HepG2 (cell line): Measurements from ENCODE around the gene PLSCR3. TPM values are rescaled to one million over a fixed set of nuclear protein-coding genes. Genes with fewer than 3 reads are reported as not detected.
A peak's percentile ranks its signal among the peaks of the same experiment; 100 is the strongest.

ENCODE experiments used
- ADNP ChIP-seq: sonication (generic); formaldehyde crosslinking; IDR thresholded peaks from 2 replicates; pipeline ENCODE4 v1.4.0; 2020; ENCODE audit warnings: missing genetic modification reagents
- AHR ChIP-seq: IDR thresholded peaks from 2 replicates; pipeline ENCODE4 v1.6.1; 2018; ENCODE audit warnings: missing genetic modification reagents, missing compliant biosample characterization
- ARID4A ChIP-seq: sonication (generic); formaldehyde crosslinking; IDR thresholded peaks from 2 replicates; pipeline ENCODE4 v1.5.0; 2020; ENCODE audit warnings: mild to moderate bottlenecking, missing genetic modification reagents, borderline replicate concordance
- BRF2 ChIP-seq: sonication (generic); formaldehyde crosslinking; IDR thresholded peaks from 2 replicates; pipeline ENCODE4 v1.8.1; 2022; ENCODE audit warnings: mild to moderate bottlenecking, missing genetic modification reagents
- CREB1 ChIP-seq, 2 experiments: fragments of 450-650 bp in 1 of 2; IDR thresholded peaks; 2 replicates each; pipeline ENCODE4 v1.6.1; 2016 to 2017; ENCODE audit warnings: control low read depth in 1 of 2, mild to moderate bottlenecking in 1 of 2, missing compliant biosample characterization in 1 of 2, missing genetic modification characterization in 1 of 2
- DR1 ChIP-seq: sonication (generic); formaldehyde crosslinking; IDR thresholded peaks from 2 replicates; pipeline ENCODE4 v1.8.0; 2021; ENCODE audit warnings: mild to moderate bottlenecking, missing genetic modification reagents, inconsistent platforms
- FOXP1 ChIP-seq, 2 experiments: fragments of 450-650 bp in 1 of 2; IDR thresholded peaks; 2 replicates each; pipeline ENCODE4 v1.6.1; 2017 to 2018; ENCODE audit warnings: antibody characterized with exemption in 1 of 2
- GABPA ChIP-seq, 2 experiments: IDR thresholded peaks; 2 replicates each; pipeline ENCODE4 v1.6.1; 2011 to 2016; ENCODE audit warnings: low read depth in 2 of 2, low read length in 1 of 2, missing biosample characterization in 1 of 2, missing genetic modification characterization in 1 of 2
- GATA4 ChIP-seq: sonication (generic); IDR thresholded peaks from 2 replicates; pipeline ENCODE4 v1.6.1; 2016; ENCODE audit warnings: antibody characterized with exemption, low read depth, borderline replicate concordance
- LCORL ChIP-seq, 2 experiments: fragments of 450-650 bp in 1 of 2; sonication (generic) in 1 of 2; formaldehyde crosslinking in 1 of 2; IDR thresholded peaks; 2 replicates each; pipeline versions ENCODE4 v1.5.0 to v1.6.1; 2017 to 2020; ENCODE audit warnings: antibody characterized with exemption in 1 of 2, missing genetic modification reagents in 1 of 2
- MEF2D ChIP-seq: sonication (generic); formaldehyde crosslinking; IDR thresholded peaks from 2 replicates; pipeline ENCODE4 v1.5.1; 2020; ENCODE audit warnings: mild to moderate bottlenecking, missing genetic modification reagents
- MTA3 ChIP-seq: sonication (generic); formaldehyde crosslinking; IDR thresholded peaks from 2 replicates; pipeline ENCODE4 v1.4.0; 2020; ENCODE audit warnings: missing genetic modification reagents
- SIN3A ChIP-seq: IDR thresholded peaks from 2 replicates; pipeline ENCODE4 v1.6.1; 2011; ENCODE audit warnings: low read depth, mild to moderate bottlenecking, control low read depth, low read length, borderline replicate concordance
- ZNF331 ChIP-seq: sonication (generic); formaldehyde crosslinking; IDR thresholded peaks from 2 replicates; pipeline ENCODE4 v1.4.0; 2020; ENCODE audit warnings: missing genetic modification reagents
- ZNF543 ChIP-seq: sonication (generic); formaldehyde crosslinking; IDR thresholded peaks from 2 replicates; pipeline ENCODE4 v1.4.0; 2020; ENCODE audit warnings: mild to moderate bottlenecking, missing genetic modification reagents
- ZNF687 ChIP-seq: sonication (generic); formaldehyde crosslinking; IDR thresholded peaks from 2 replicates; pipeline ENCODE4 v1.5.1; 2020; ENCODE audit warnings: mild to moderate bottlenecking, missing genetic modification reagents, moderate library complexity
- polyA plus RNA-seq, 8 experiments: library from polyadenylated mRNA; depleted of rRNA in 3 of 8; stranded (reverse) in 7 of 8; unstranded in 1 of 8; fragments of >200 nt; fragmentation: Illumina TruSeq in 4 of 8; extraction: Trizol in 4 of 8; gene quantifications; 2 replicates each; pipeline versions ENCODE4 v1.2.1 to v1.2.3, GENCODE V29; 2011 to 2016; ENCODE audit warnings: low read depth in 4 of 8, missing spikeins in 1 of 8, mixed read lengths in 1 of 8; ENCODE audit not compliant: insufficient read depth in 1 of 8
- total RNA-seq, 5 experiments: library from RNA; depleted of rRNA; stranded (reverse); fragments of >200 nt; fragmentation: Illumina TruSeq; extraction: Trizol; gene quantifications; 2 replicates each; pipeline ENCODE4 v1.2.3, GENCODE V29; 2016; ENCODE audit warnings: low read depth in 1 of 5

Gene PLSCR3
- total and polyA plus RNA-seq, 2 of the 13 experiments (the other 11 are each of a cell fraction or from before 2014, with no cell fraction given): 5.6 to 6.2 TPM

- peak; percentile 68 for TF ChIP-seq ZNF687 (CRISPR knock-in tag)
- no peak for TF ChIP-seq AHR (CRISPR knock-in tag)
- peak; percentile 39; the same call in 1 of the 2 replicates for TF ChIP-seq ZNF331 (CRISPR knock-in tag)
- no peak for TF ChIP-seq LCORL (IDR thresholded peaks at IDR 0.05)
- TF ChIP-seq LCORL (CRISPR knock-in tag; IDR thresholded peaks at IDR 0.05): peak; percentile 35; the same call in 1 of the 2 replicates
- 0 out of 2 replicates have a peak, but pooled peaks have one; percentile 37 for TF ChIP-seq MEF2D (CRISPR knock-in tag)
- no peak for TF ChIP-seq FOXP1 (IDR thresholded peaks at IDR 0.05)
- TF ChIP-seq FOXP1 (CRISPR knock-in tag; IDR thresholded peaks at IDR 0.05): peak; percentile 38; the same call in 1 of the 2 replicates
- no peak for TF ChIP-seq MTA3 (CRISPR knock-in tag)
- 0 out of 2 replicates have a peak, but pooled peaks have one; percentile 15 for TF ChIP-seq BRF2 (CRISPR knock-in tag)
- TF ChIP-seq DR1: no peak
- 0 out of 2 replicates have a peak, but pooled peaks have one; percentile 58 for TF ChIP-seq SIN3A
- TF ChIP-seq CREB1 (IDR thresholded peaks at IDR 0.05): no peak
- peak; percentile 44; the same call in 1 of the 2 replicates for TF ChIP-seq CREB1 (CRISPR knock-in tag; IDR thresholded peaks at IDR 0.05)
- TF ChIP-seq ARID4A: peak; percentile 73; the same call in 1 of the 2 replicates
- TF ChIP-seq GATA4: no peak
- TF ChIP-seq ZNF543: peak; percentile 54; the same call in 1 of the 2 replicates
- TF ChIP-seq GABPA (IDR thresholded peaks at IDR 0.05; ENCODE audit: low read depth, low read length): no peak
- TF ChIP-seq GABPA (CRISPR knock-in tag; IDR thresholded peaks at IDR 0.05; ENCODE audit: low read depth): peak; percentile 39
- no peak for TF ChIP-seq ADNP (CRISPR knock-in tag)
Observed at GRCh38 chr17:7403043-7403726, 8.9 kb upstream of the PLSCR3 start (continued).
